GM23338 (cell line): ENCODE results near the gene PRELID3B. TPM values are rescaled to one million over a fixed set of nuclear protein-coding genes. Genes with fewer than 3 reads are reported as not detected.

Source experiments
- ATAC-seq: fragments of 200-7000 bp; cut with Tn5 transposase; 3 replicates; pipeline ENCODE4 v1.9.1; 2020
- DNase-seq: peaks from one replicate; pipeline ENCODE4 v3.0.0-alpha.2; 2015; ENCODE audit warnings: low spot score
- H2AFZ ChIP-seq: fragments of 200-600 bp; sonication (generic); 2 replicates; pipeline ENCODE4 v1.8.0; 2016; ENCODE audit warnings: antibody characterized with exemption, mild to moderate bottlenecking, moderate library complexity
- H3F3A ChIP-seq: fragments of 200-600 bp; sonication (generic); replicated peaks from 2 replicates; pipeline ENCODE4 v1.8.0; 2017; ENCODE audit warnings: antibody characterized with exemption, mixed run types, low read depth
- H3K27ac ChIP-seq: fragments of 200-600 bp; sonication (generic); 2 replicates; pipeline ENCODE4 v1.6.1; 2016; ENCODE audit warnings: low read depth
- H3K27me3 ChIP-seq: fragments of 200-600 bp; sonication (generic); 2 replicates; pipeline ENCODE4 v1.8.0; 2016; ENCODE audit warnings: mild to moderate bottlenecking, mixed run types, moderate library complexity; ENCODE audit not compliant: insufficient read depth
- H3K36me3 ChIP-seq: fragments of 200-600 bp; sonication (generic); 2 replicates; pipeline ENCODE4 v1.8.0; 2016; ENCODE audit warnings: mild to moderate bottlenecking; ENCODE audit not compliant: insufficient read depth
- H3K4me1 ChIP-seq: fragments of 200-600 bp; sonication (generic); 2 replicates; pipeline ENCODE4 v1.8.0; 2016; ENCODE audit warnings: mild to moderate bottlenecking, moderate library complexity; ENCODE audit not compliant: insufficient read depth
- H3K4me2 ChIP-seq: fragments of 200-600 bp; sonication (generic); 2 replicates; pipeline ENCODE4 v1.7.1; 2017; ENCODE audit warnings: mixed run types
- H3K4me3 ChIP-seq: fragments of 200-600 bp; sonication (generic); 2 replicates; pipeline ENCODE4 v1.6.1; 2016; ENCODE audit warnings: mixed run types
- H3K79me2 ChIP-seq: fragments of 200-600 bp; sonication (generic); replicated peaks from 2 replicates; pipeline ENCODE4 v1.8.0; 2017; ENCODE audit warnings: mild to moderate bottlenecking; ENCODE audit not compliant: insufficient read depth
- H3K9me2 ChIP-seq: fragments of 200-600 bp; sonication (generic); 2 replicates; pipeline ENCODE4 v1.8.0; 2017; ENCODE audit not compliant: insufficient read depth
- H4K20me1 ChIP-seq: fragments of 200-600 bp; sonication (generic); replicated peaks from 2 replicates; pipeline ENCODE4 v1.8.0; 2017; ENCODE audit warnings: mild to moderate bottlenecking; ENCODE audit not compliant: insufficient read depth
- H3K27ac Mint-ChIP-seq: 2 replicates; pipeline ENCODE4 v1.8.0; 2020; ENCODE audit warnings: inconsistent platforms, mild to moderate bottlenecking, moderate library complexity, mixed read lengths
- H3K27me3 Mint-ChIP-seq: 3 replicates; pipeline ENCODE4 v1.8.0; 2022; ENCODE audit warnings: low read depth, mild to moderate bottlenecking, moderate library complexity, mixed read lengths, inconsistent platforms; ENCODE audit not compliant: insufficient read depth, poor library complexity
- H3K36me3 Mint-ChIP-seq: 3 replicates; pipeline ENCODE4 v1.8.0; 2021; ENCODE audit warnings: low read depth, mild to moderate bottlenecking, inconsistent platforms, moderate library complexity, mixed read lengths
- H3K4me1 Mint-ChIP-seq: 3 replicates; pipeline ENCODE4 v1.8.0; 2020; ENCODE audit warnings: mild to moderate bottlenecking, inconsistent platforms, mixed read lengths
- H3K4me3 Mint-ChIP-seq: 3 replicates; pipeline ENCODE4 v1.8.0; 2021; ENCODE audit warnings: moderate library complexity, mild to moderate bottlenecking, inconsistent platforms, mixed read lengths
- H3K9me3 Mint-ChIP-seq: 3 replicates; pipeline ENCODE4 v1.8.0; 2020; ENCODE audit warnings: moderate library complexity, mild to moderate bottlenecking, inconsistent platforms, mixed read lengths
- CREB1 ChIP-seq: fragments of 250-450 bp; sonication (Bioruptor Pico); IDR thresholded peaks from 2 replicates; pipeline ENCODE4 v1.5.0; 2020; ENCODE audit warnings: low read depth, mild to moderate bottlenecking, moderate library complexity
- CTCF ChIP-seq, 2 experiments: fragments of 200-600 bp in 1 of 2; sonication (generic) in 1 of 2; conservative IDR thresholded peaks; 2 replicates each; pipeline versions ENCODE4 v1.5.1 to v1.6.1; 2016 to 2017; ENCODE audit warnings: antibody characterized with exemption in 2 of 2, low read depth in 2 of 2, mild to moderate bottlenecking in 2 of 2, moderate library complexity in 1 of 2
- EZH2 ChIP-seq: fragments of 200-600 bp; sonication (generic); IDR thresholded peaks from one replicate; pipeline ENCODE4 v1.8.0; 2017; ENCODE audit warnings: antibody characterized with exemption, mild to moderate bottlenecking, low read depth; ENCODE audit not compliant: unreplicated experiment
- EZH2phosphoT487 ChIP-seq: fragments of 200-600 bp; sonication (generic); IDR thresholded peaks from one replicate; pipeline ENCODE4 v1.8.1; 2018; ENCODE audit warnings: antibody characterized with exemption; ENCODE audit not compliant: unreplicated experiment
- JUNB ChIP-seq: IDR thresholded peaks from one replicate; pipeline ENCODE4 v1.6.1; 2016; ENCODE audit warnings: antibody characterized with exemption; ENCODE audit not compliant: unreplicated experiment
- POLR2AphosphoS5 ChIP-seq: IDR thresholded peaks from 2 replicates; pipeline ENCODE4 v1.6.1; 2016; ENCODE audit warnings: antibody characterized with exemption, low read depth
- ZNF331 ChIP-seq: fragments of 250-450 bp; sonication (Bioruptor Pico); IDR thresholded peaks from 2 replicates; pipeline ENCODE4 v1.5.0; 2020; ENCODE audit warnings: low read depth, mild to moderate bottlenecking, moderate library complexity
- polyA plus RNA-seq: library from polyadenylated mRNA; unstranded; fragments of >200 nt; fragmentation: Nextera tagmentation; extraction: Ambion mirVana; gene quantifications from 2 replicates; pipeline ENCODE4 v1.2.1, GENCODE V29; 2016
- total RNA-seq: library from RNA; depleted of rRNA; stranded (reverse); fragments of >200 nt; shearing (Covaris generic); gene quantifications from 2 replicates; pipeline ENCODE4 v1.2.3, GENCODE V29; 2014
- TF ChIP-seq, protein P1 (sequence below): IDR thresholded peaks from one replicate; pipeline ENCODE4 v1.6.1; 2018; ENCODE audit warnings: antibody characterized with exemption; ENCODE audit not compliant: unreplicated experiment
- TF ChIP-seq, protein P2 (sequence below): IDR thresholded peaks from 2 replicates; pipeline ENCODE4 v1.6.1; 2016; ENCODE audit warnings: antibody characterized with exemption

Gene PRELID3B
- total and polyA plus RNA-seq, 2 experiments from 2014 or later, result 42.7 to 43.6 TPM

- H4K20me1 ChIP-seq, result no peaks in the 10 kb centered on the region
- no peaks in the 10 kb centered on the region for H3F3A ChIP-seq
- H3K36me3 ChIP-seq, result no peaks in the 10 kb centered on the region
- Mint-ChIP-seq H3K27ac (no peak overlapping the region), H3K27me3 (no peaks in the 10 kb centered on the region), H3K4me3 (no peak overlapping the region), H3K9me3 (no peaks in the 10 kb centered on the region; the same call in 2 of the 3 replicates), H3K36me3 (no peaks in the 10 kb centered on the region), H3K4me1 (no peaks in the 10 kb centered on the region)
- H3K79me2 ChIP-seq, result no peaks in the 10 kb centered on the region
- H3K27ac ChIP-seq, result no peak overlapping the region
- DNase-seq (no peak), ATAC-seq (no peak)
- no peak overlapping the region for H3K4me2 ChIP-seq
- TF ChIP-seq, protein P1, sequence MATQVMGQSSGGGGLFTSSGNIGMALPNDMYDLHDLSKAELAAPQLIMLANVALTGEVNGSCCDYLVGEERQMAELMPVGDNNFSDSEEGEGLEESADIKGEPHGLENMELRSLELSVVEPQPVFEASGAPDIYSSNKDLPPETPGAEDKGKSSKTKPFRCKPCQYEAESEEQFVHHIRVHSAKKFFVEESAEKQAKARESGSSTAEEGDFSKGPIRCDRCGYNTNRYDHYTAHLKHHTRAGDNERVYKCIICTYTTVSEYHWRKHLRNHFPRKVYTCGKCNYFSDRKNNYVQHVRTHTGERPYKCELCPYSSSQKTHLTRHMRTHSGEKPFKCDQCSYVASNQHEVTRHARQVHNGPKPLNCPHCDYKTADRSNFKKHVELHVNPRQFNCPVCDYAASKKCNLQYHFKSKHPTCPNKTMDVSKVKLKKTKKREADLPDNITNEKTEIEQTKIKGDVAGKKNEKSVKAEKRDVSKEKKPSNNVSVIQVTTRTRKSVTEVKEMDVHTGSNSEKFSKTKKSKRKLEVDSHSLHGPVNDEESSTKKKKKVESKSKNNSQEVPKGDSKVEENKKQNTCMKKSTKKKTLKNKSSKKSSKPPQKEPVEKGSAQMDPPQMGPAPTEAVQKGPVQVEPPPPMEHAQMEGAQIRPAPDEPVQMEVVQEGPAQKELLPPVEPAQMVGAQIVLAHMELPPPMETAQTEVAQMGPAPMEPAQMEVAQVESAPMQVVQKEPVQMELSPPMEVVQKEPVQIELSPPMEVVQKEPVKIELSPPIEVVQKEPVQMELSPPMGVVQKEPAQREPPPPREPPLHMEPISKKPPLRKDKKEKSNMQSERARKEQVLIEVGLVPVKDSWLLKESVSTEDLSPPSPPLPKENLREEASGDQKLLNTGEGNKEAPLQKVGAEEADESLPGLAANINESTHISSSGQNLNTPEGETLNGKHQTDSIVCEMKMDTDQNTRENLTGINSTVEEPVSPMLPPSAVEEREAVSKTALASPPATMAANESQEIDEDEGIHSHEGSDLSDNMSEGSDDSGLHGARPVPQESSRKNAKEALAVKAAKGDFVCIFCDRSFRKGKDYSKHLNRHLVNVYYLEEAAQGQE, result no peak
- TF ChIP-seq JUNB (no peak), CREB1 (CRISPR knock-in tag) (no peak), POLR2AphosphoS5 (no peak), CTCF (conservative IDR thresholded peaks at IDR 0.05; ENCODE audit: low read depth in 2 of 2) (no peak), EZH2 (no peak)
- TF ChIP-seq, protein P2, sequence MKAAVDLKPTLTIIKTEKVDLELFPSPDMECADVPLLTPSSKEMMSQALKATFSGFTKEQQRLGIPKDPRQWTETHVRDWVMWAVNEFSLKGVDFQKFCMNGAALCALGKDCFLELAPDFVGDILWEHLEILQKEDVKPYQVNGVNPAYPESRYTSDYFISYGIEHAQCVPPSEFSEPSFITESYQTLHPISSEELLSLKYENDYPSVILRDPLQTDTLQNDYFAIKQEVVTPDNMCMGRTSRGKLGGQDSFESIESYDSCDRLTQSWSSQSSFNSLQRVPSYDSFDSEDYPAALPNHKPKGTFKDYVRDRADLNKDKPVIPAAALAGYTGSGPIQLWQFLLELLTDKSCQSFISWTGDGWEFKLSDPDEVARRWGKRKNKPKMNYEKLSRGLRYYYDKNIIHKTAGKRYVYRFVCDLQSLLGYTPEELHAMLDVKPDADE, result no peak
- H3K4me3 ChIP-seq, result no peak overlapping the region
- no peaks in the 10 kb centered on the region for H3K27me3 ChIP-seq
- H3K9me2 ChIP-seq, result no peaks in the 10 kb centered on the region
- no peaks in the 10 kb centered on the region for H3K4me1 ChIP-seq
- H2AFZ ChIP-seq, result no peak overlapping the region
Measured at GRCh38 chr20:59084041-59084850, 41.7 kb upstream of the PRELID3B start.

DNA sequence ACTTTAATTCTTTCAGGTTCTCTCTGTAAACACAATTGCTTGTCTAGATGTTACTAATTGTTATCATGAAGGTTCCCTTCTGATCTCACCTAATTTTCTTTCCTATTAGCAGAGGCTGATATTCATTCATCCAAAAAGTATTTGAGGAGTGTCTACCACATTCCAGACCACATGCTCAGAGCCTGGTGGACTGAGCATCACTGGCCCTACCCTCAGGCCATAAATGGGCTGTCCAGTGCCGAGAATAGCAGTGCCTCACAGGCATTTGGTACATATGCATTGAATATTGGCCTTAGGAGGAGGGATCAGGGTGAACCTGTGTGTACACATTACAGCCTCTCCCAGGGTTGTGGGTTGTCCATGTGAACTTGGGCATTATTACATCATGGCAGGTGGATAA is 40.4 kb upstream of the PRELID3B start:
- Histone ChIP-seq H3K27me3 (no peaks in the 10 kb centered on the region), H3K4me2 (no peak overlapping the region), H3K9me2 (no peaks in the 10 kb centered on the region), H2AFZ (no peak overlapping the region), H4K20me1 (no peaks in the 10 kb centered on the region), H3K36me3 (no peaks in the 10 kb centered on the region), H3K4me1 (no peaks in the 10 kb centered on the region), H3F3A (no peaks in the 10 kb centered on the region), H3K79me2 (no peaks in the 10 kb centered on the region), H3K4me3 (no peak overlapping the region), H3K27ac (no peak overlapping the region)
- Mint-ChIP-seq H3K9me3 (no peaks in the 10 kb centered on the region; the same call in 2 of the 3 replicates), H3K4me1 (no peaks in the 10 kb centered on the region), H3K36me3 (no peaks in the 10 kb centered on the region), H3K27ac (no peak overlapping the region), H3K4me3 (no peak overlapping the region), H3K27me3 (no peaks in the 10 kb centered on the region)
- no peak for ATAC-seq
- TF ChIP-seq EZH2phosphoT487 (no peak), ZNF331 (no peak)
- no peak for DNase-seq
